ENCODE results near the gene TOR1AIP2.

GRCh38 chr1:179848233-179848632 is 29.4 kb downstream of the TOR1AIP2 start:
- TF ChIP-seq EZH2 (IDR thresholded peaks at IDR 0.05), result no peak
- no peak for TF ChIP-seq POLR2AphosphoS5 (IDR thresholded peaks at IDR 0.05; ENCODE audit: borderline replicate concordance, low read depth, low read length)
- TF ChIP-seq FOXP2 (optimal IDR thresholded peaks at IDR 0.05; ENCODE audit: control extremely low read depth, extremely low read length, insufficient read depth), result no peak
